Measurements from ENCODE around the gene TECR. TPM values are rescaled to one million over a fixed set of nuclear protein-coding genes. Genes with fewer than 3 reads are reported as not detected.

Gene TECR
- total and polyA plus RNA-seq, 2 donors (not counting 3 experiments of a cell fraction or from before 2014, with no cell fraction given): 109 to 193 TPM

- Histone ChIP-seq H3K9ac (replicated peaks; ENCODE audit: extremely low read depth, insufficient read depth, low read length) (no peak overlapping the region), H4K20me1 (replicated peaks; ENCODE audit: control insufficient read depth, extremely low read depth, insufficient read depth, low read length) (no peaks in the 10 kb centered on the region), H3K79me2 (ENCODE audit: control insufficient read depth, insufficient read depth, low read length) (no peaks in the 10 kb centered on the region), H3K4me1 (ENCODE audit: control insufficient read depth, extremely low read depth, insufficient read depth, low read length) (no peaks in the 10 kb centered on the region), H2AFZ (ENCODE audit: low read depth, low read length) (no peak overlapping the region), H3K9me3 (replicated peaks; ENCODE audit: control insufficient read depth, insufficient read depth, low read length) (no peaks in the 10 kb centered on the region), H3K4me2 (ENCODE audit: insufficient read depth, low read length) (no peak overlapping the region), H3K27me3 (ENCODE audit: control insufficient read depth in 2 of 2, insufficient read depth in 2 of 2, low read length in 2 of 2) (no peaks in the 10 kb centered on the region), H3K27ac (ENCODE audit: insufficient read depth, low read depth, low read length) (no peak overlapping the region), H3K36me3 (ENCODE audit: control insufficient read depth in 2 of 2, extremely low read depth in 1 of 2, insufficient read depth in 2 of 2, low read length in 2 of 2) (no peaks in the 10 kb centered on the region), H3K4me3 (replicated peaks in 1 of 3; ENCODE audit: insufficient read depth in 1 of 3, low read depth in 1 of 3, low read length in 3 of 3) (no peak overlapping the region), H3K9me1 (replicated peaks; ENCODE audit: control insufficient read depth, extremely low read depth, insufficient read depth, low read length) (no peaks in the 10 kb centered on the region)
- no peak for DNase-seq (ENCODE audit: low read depth, low spot score)
- POLR2A ChIA-PET: no interaction called here
- no peak for FAIRE-seq
- intact Hi-C loops (cut with micrococcal nuclease) (no loop called here), dilution Hi-C loops (cut with MboI; ENCODE audit: extremely low pct_ligation_motif_present, low sequenced_read_pairs) (no loop called here)
- CTCF ChIA-PET: no interaction called here
- TF ChIP-seq JUN (IDR thresholded peaks at IDR 0.05; ENCODE audit: borderline replicate concordance, insufficient read depth, insufficient read length, low read depth) (no peak), EZH2 (IDR thresholded peaks at IDR 0.05; ENCODE audit: borderline replicate concordance, low read depth, low read length, severe bottlenecking) (no peak), POLR2AphosphoS5 (IDR thresholded peaks at IDR 0.05; ENCODE audit: insufficient read depth, low read depth, low read length) (no peak), FOS (IDR thresholded peaks at IDR 0.05; ENCODE audit: borderline replicate concordance, insufficient read depth, low read length) (no peak), MAX (IDR thresholded peaks at IDR 0.05; ENCODE audit: insufficient read depth, insufficient read length) (no peak), MYC (IDR thresholded peaks at IDR 0.05; ENCODE audit: low read depth, low read length) (no peak), GATA2 (IDR thresholded peaks at IDR 0.05; ENCODE audit: insufficient read depth, insufficient read length, low read depth, low read length) (no peak), POLR2A (IDR thresholded peaks at IDR 0.05; ENCODE audit: low read depth, low read length) (no peak), CTCF (IDR thresholded peaks at IDR 0.05; ENCODE audit: extremely low read depth in 1 of 2, insufficient read depth in 1 of 2, low read depth in 1 of 2, low read length in 2 of 2) (no peak)
- no TSS peak for BruUV-seq (replicated peaks)
These were observed 84.7 kb downstream of the TECR start for GRCh38 chr19:14614099-14614412.

MicroRNA genes within 50 kb of the gene (microRNA counts, 767-probe panel; counts per million panel counts)
- microRNA hsa-miR-639: 723 counts per million, percentile 96 among the panel's probes with 10 or more counts

Small RNA genes lying within 50 kb of the gene (microRNA-seq; reads per million reads assigned to microRNA genes)
- not detected for gene MIR639 (ENCODE audit: borderline number of aligned reads, borderline replicate concordance)

Small RNA genes lying within 50 kb of the gene (small RNA-seq; reads per million reads assigned to genes)
- not detected for gene RN7SL842P (ENCODE audit: insufficient read depth, insufficient read length, low read depth, low replicate concordance)
- not detected for gene SNRPGP15 (ENCODE audit: insufficient read depth, insufficient read length, low read depth, low replicate concordance)

Other genes starting within 250 kb of the TECR start
- gene ADGRE5, start 148.2 kb upstream of the TECR start, total RNA-seq: 6.0 and 14.7 TPM in 2 replicates
- 4.7 and 5.3 TPM in 2 replicates for gene ADGRE5, start 148.2 kb upstream of the TECR start, polyA plus RNA-seq
- 153 and 157 TPM in 2 replicates for gene DDX39A, start 110.3 kb upstream of the TECR start, total RNA-seq
- 158 and 168 TPM in 2 replicates for gene DDX39A, start 110.3 kb upstream of the TECR start, polyA plus RNA-seq
- gene PKN1, start 96.3 kb upstream of the TECR start, total RNA-seq: 302 and 326 TPM in 2 replicates
- gene PKN1, start 96.3 kb upstream of the TECR start, polyA plus RNA-seq: 142 and 148 TPM in 2 replicates
- 0.40 and 0.53 TPM in 2 replicates for gene PTGER1, start 54.2 kb upstream of the TECR start, total RNA-seq
- gene PTGER1, start 54.2 kb upstream of the TECR start, polyA plus RNA-seq: 0.21 and 0.48 TPM in 2 replicates
- 102 and 108 TPM in 2 replicates for gene GIPC1, start 33.5 kb upstream of the TECR start, total RNA-seq
- gene GIPC1, start 33.5 kb upstream of the TECR start, polyA plus RNA-seq: 141 and 159 TPM in 2 replicates
- gene DNAJB1, start 11.2 kb upstream of the TECR start, total RNA-seq: 55.8 and 58.6 TPM in 2 replicates
- 49.4 and 59.8 TPM in 2 replicates for gene DNAJB1, start 11.2 kb upstream of the TECR start, polyA plus RNA-seq
- 170 and 177 TPM in 2 replicates for gene NDUFB7, start 42.5 kb downstream of the TECR start, total RNA-seq
- gene NDUFB7, start 42.5 kb downstream of the TECR start, polyA plus RNA-seq: 655 and 916 TPM in 2 replicates
- gene CLEC17A, start 53.5 kb downstream of the TECR start, total RNA-seq: not detected in 2 replicates
- 0.07 TPM in 1 of 2 replicates, not detected in the other for gene CLEC17A, start 53.5 kb downstream of the TECR start, polyA plus RNA-seq
- not detected in 2 replicates for gene ADGRE3, start 145.2 kb downstream of the TECR start, total RNA-seq
- not detected in 2 replicates for gene ADGRE3, start 145.2 kb downstream of the TECR start, polyA plus RNA-seq
- 17.1 and 19.7 TPM in 2 replicates for gene ZNF333, start 160.5 kb downstream of the TECR start, total RNA-seq
- 11.1 TPM in 2 replicates for gene ZNF333, start 160.5 kb downstream of the TECR start, polyA plus RNA-seq
- not detected in 2 replicates for gene ADGRE2, start 249.0 kb downstream of the TECR start, total RNA-seq
- gene ADGRE2, start 249.0 kb downstream of the TECR start, polyA plus RNA-seq: not detected in 2 replicates